ENCODE results near the gene EHD4. TPM values are rescaled to one million over a fixed set of nuclear protein-coding genes. Genes with fewer than 3 reads are reported as not detected.

The EHD4 gene
- total RNA-seq, 4 donors from 2014 or later: 10.0 to 25.4 (median 20.3) TPM

- H3K27me3 ChIP-seq: peaks cover 26% of the 10 kb centered on the region
- TF ChIP-seq POLR2AphosphoS5 (IDR thresholded peaks at IDR 0.05): no peak
- 100% methylated on average over 1 of the region's 10 CpGs for WGBS, 2 donors (ENCODE audit: low coverage in 1 of 2)
- no peak overlapping the region for H3K4me3 ChIP-seq
- H3K4me1 ChIP-seq: peaks cover 0 to 18% (median 11%) of the 10 kb centered on the region in 3 donors
- no peaks in the 10 kb centered on the region for H3K36me3 ChIP-seq
- H3K27ac ChIP-seq: no peak overlapping the region
- H3K9me3 ChIP-seq: no peaks in the 10 kb centered on the region
- no peak for ATAC-seq
Observed at GRCh38 chr15:41879321-41879845, 93.0 kb downstream of the EHD4 start.

- no peak for ATAC-seq
- H3K27me3 ChIP-seq: peaks cover 26% of the 10 kb centered on the region
- H3K4me1 ChIP-seq: peaks cover 0 to 18% (median 11%) of the 10 kb centered on the region in 3 donors
- H3K9me3 ChIP-seq: no peaks in the 10 kb centered on the region
- no peak for TF ChIP-seq EP300 (IDR thresholded peaks at IDR 0.05)
- no peak for TF ChIP-seq POLR2AphosphoS5 (IDR thresholded peaks at IDR 0.05)
- no peak for TF ChIP-seq POLR2A (IDR thresholded peaks at IDR 0.05)
- TF ChIP-seq CTCF (IDR thresholded peaks at IDR 0.05): no peak
- no CpG with 5 or more reads among the region's 10 CpGs for WGBS, 2 donors (ENCODE audit: low coverage in 1 of 2)
- no peak overlapping the region for H3K4me3 ChIP-seq
- H3K27ac ChIP-seq: no peak overlapping the region
- no peaks in the 10 kb centered on the region for H3K36me3 ChIP-seq
Observed at GRCh38 chr15:41878355-41878699, 94.0 kb downstream of the EHD4 start.

- Histone ChIP-seq H3K4me1 (peaks cover 0 to 15% (median 11%) of the 10 kb centered on the region in 3 donors), H3K4me3 (no peak overlapping the region), H3K36me3 (no peaks in the 10 kb centered on the region), H3K27me3 (peaks cover 26% of the 10 kb centered on the region), H3K9me3 (no peaks in the 10 kb centered on the region), H3K27ac (no peak overlapping the region)
- no peak for TF ChIP-seq POLR2A (IDR thresholded peaks at IDR 0.05)
- no peak for TF ChIP-seq POLR2AphosphoS5 (IDR thresholded peaks at IDR 0.05)
- TF ChIP-seq CTCF (IDR thresholded peaks at IDR 0.05): no peak
- TF ChIP-seq EP300 (IDR thresholded peaks at IDR 0.05): no peak
- no peak for ATAC-seq
- 85 to 100% methylated on average over 1 to 2 of the region's 13 CpGs for WGBS, 2 donors (ENCODE audit: low coverage in 1 of 2)
Observed at GRCh38 chr15:41877631-41878354, 94.6 kb downstream of the EHD4 start.

- no peaks in the 10 kb centered on the region for H3K9me3 ChIP-seq
- peaks cover 0 to 4% (median 2%) of the 10 kb centered on the region in 3 donors for H3K4me1 ChIP-seq
- WGBS, 2 donors (ENCODE audit: low coverage in 1 of 2): no CpG with 5 or more reads among the region's 12 CpGs
- no peak overlapping the region for H3K4me3 ChIP-seq
- no peak for ATAC-seq
- TF ChIP-seq POLR2AphosphoS5 (IDR thresholded peaks at IDR 0.05) (no peak), EP300 (IDR thresholded peaks at IDR 0.05) (no peak), CTCF (IDR thresholded peaks at IDR 0.05) (no peak), POLR2A (IDR thresholded peaks at IDR 0.05) (no peak)
- H3K36me3 ChIP-seq: no peaks in the 10 kb centered on the region
- H3K27me3 ChIP-seq: peaks cover 19% of the 10 kb centered on the region
- H3K27ac ChIP-seq: no peak overlapping the region
Observed at GRCh38 chr15:41876689-41877088, 95.7 kb downstream of the EHD4 start.

- Histone ChIP-seq H3K4me3 (no peak overlapping the region), H3K4me1 (no peaks in the 10 kb centered on the region), H3K9me3 (no peaks in the 10 kb centered on the region), H3K27ac (no peak overlapping the region), H3K27me3 (peaks cover 18% of the 10 kb centered on the region), H3K36me3 (no peaks in the 10 kb centered on the region)
- 70% methylated on average over 2 of the region's 13 CpGs; no CpG with 5 or more reads in 1 of the 2 donors for WGBS, 2 donors (ENCODE audit: low coverage in 1 of 2)
- TF ChIP-seq POLR2AphosphoS5 (IDR thresholded peaks at IDR 0.05) (no peak), POLR2A (IDR thresholded peaks at IDR 0.05) (no peak), CTCF (IDR thresholded peaks at IDR 0.05) (no peak), EP300 (IDR thresholded peaks at IDR 0.05) (no peak)
- no peak for ATAC-seq
Observed at GRCh38 chr15:41876007-41876406, 96.3 kb downstream of the EHD4 start.

All from gastroesophageal sphincter (tissue), 4 donors.